ENCODE data around the gene ABCC4. TPM values are rescaled to one million over a fixed set of nuclear protein-coding genes. Genes with fewer than 3 reads are reported as not detected.

ABCC4 gene
- total and polyA plus RNA-seq, 9 of the 15 experiments (the other 6 are each of a cell fraction or from before 2014, with no cell fraction given), result 9.4 to 46.1 (median 25.4) TPM

DNA sequence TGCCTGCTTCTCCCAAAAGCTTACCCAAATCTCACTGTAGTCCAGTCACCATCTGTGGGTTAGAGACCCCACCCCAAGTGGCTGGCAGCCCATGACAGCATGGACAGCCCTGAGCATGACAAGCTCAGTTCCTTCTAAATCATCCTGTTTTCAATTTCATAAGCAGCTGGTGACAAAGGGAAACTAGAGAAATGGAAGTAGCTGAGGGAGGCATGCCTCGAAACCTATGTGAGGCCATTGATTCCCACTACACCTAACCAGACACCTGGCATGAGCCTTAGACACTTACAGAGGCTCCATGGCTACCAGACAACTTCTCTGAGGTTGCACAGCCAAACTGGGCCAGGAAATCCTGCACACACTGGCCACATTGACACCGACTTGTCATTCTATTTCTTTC, 56.2 kb downstream of the ABCC4 start:
- Histone ChIP-seq H3K79me2 (ENCODE audit: control insufficient read depth, insufficient read depth, low read length) (peaks cover 45% of the 10 kb centered on the region), H3K4me2 (ENCODE audit: insufficient read depth, low read length) (no peak overlapping the region), H4K20me1 (replicated peaks; ENCODE audit: control insufficient read depth, insufficient read depth, low read length) (0 out of 2 replicates have a peak, but pooled peaks cover 4% of the 10 kb centered on the region), H3K36me3 (ENCODE audit: control insufficient read depth, insufficient read depth, low read length) (peaks cover 35% of the 10 kb centered on the region; the same call in 2 of the 3 replicates), H3K27me3 (ENCODE audit: control insufficient read depth in 2 of 2, insufficient read depth in 2 of 2, low read length in 2 of 2) (no peaks in the 10 kb centered on the region), H2AFZ (ENCODE audit: low read depth, low read length) (no peak overlapping the region), H3K27ac (ENCODE audit: extremely low read depth, low read depth, low read length) (no peak overlapping the region; the same call in 2 of the 3 replicates), H3K9me3 (replicated peaks; ENCODE audit: control insufficient read depth, insufficient read depth, low read depth, low read length) (no peaks in the 10 kb centered on the region), H3K9me1 (ENCODE audit: control insufficient read depth, insufficient read depth, low read length) (no peaks in the 10 kb centered on the region), H3K9ac (ENCODE audit: insufficient read depth in 1 of 2, low read depth in 2 of 2, low read length in 2 of 2) (no peak overlapping the region), H3K4me1 (replicated peaks in 1 of 2; ENCODE audit: control insufficient read depth in 2 of 2, insufficient read depth in 2 of 2, low read length in 2 of 2) (peaks cover 21 to 42% of the 10 kb centered on the region in 2 experiments), H3K4me3 (no peak overlapping the region)
- no peak for FAIRE-seq
- DNase-seq (ENCODE audit: extremely low read depth in 1 of 4, low spot score in 3 of 4), result no peak
- intact Hi-C loops (cut with micrococcal nuclease), result no loop called here
- in situ Hi-C loops (cut with MboI), result no loop called here
- ChIA-PET CTCF (ENCODE audit: low intra/inter-chr PET ratio) (no interaction called here), POLR2A (interaction anchor here (0.9 kb wide), 1 partner anchor 12 kb away, joined by 5 read pairs; no protein-coding TSS in a partner anchor)
- BruUV-seq (replicated peaks), result no TSS peak
- no peak for ATAC-seq
- WGBS (ENCODE audit: insufficient coverage, low coverage, missing lambda C conversion rate), result 86% methylated on average over 2 of the region's 2 CpGs
- TF ChIP-seq POLR3G (IDR thresholded peaks at IDR 0.05; ENCODE audit: extremely low read depth, insufficient read length, insufficient replicate concordance) (no peak), ZKSCAN3 (CRISPR knock-in tag; IDR thresholded peaks at IDR 0.05) (no peak), LEF1 (IDR thresholded peaks at IDR 0.05) (no peak), MECOM (CRISPR knock-in tag; IDR thresholded peaks at IDR 0.05) (no peak), ZFX (CRISPR knock-in tag; IDR thresholded peaks at IDR 0.05) (no peak), IFI16 (CRISPR knock-in tag; IDR thresholded peaks at IDR 0.05) (no peak), RCOR1 (IDR thresholded peaks at IDR 0.05; ENCODE audit: borderline replicate concordance in 1 of 2, low read depth in 2 of 2, low read length in 2 of 2) (no peak), ZNF699 (CRISPR knock-in tag; IDR thresholded peaks at IDR 0.05; ENCODE audit: insufficient replicate concordance) (no peak), HMG20A (CRISPR knock-in tag; conservative IDR thresholded peaks at IDR 0.05) (no peak), MCM2 (IDR thresholded peaks at IDR 0.05; ENCODE audit: low read depth) (no peak), KAT7 (CRISPR knock-in tag; IDR thresholded peaks at IDR 0.05; ENCODE audit: borderline replicate concordance) (no peak)
- TF ChIP-seq, protein P1, sequence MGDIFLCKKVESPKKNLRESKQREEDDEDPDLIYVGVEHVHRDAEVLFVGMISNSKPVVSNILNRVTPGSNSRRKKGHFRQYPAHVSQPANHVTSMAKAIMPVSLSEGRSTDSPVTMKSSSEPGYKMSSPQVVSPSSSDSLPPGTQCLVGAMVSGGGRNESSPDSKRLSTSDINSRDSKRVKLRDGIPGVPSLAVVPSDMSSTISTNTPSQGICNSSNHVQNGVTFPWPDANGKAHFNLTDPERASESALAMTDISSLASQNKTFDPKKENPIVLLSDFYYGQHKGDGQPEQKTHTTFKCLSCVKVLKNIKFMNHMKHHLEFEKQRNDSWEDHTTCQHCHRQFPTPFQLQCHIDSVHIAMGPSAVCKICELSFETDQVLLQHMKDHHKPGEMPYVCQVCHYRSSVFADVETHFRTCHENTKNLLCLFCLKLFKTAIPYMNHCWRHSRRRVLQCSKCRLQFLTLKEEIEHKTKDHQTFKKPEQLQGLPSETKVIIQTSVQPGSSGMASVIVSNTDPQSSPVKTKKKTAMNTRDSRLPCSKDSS (IDR thresholded peaks at IDR 0.05; ENCODE audit: low read depth, partially characterized antibody), result no peak
- TF ChIP-seq, protein P2, sequence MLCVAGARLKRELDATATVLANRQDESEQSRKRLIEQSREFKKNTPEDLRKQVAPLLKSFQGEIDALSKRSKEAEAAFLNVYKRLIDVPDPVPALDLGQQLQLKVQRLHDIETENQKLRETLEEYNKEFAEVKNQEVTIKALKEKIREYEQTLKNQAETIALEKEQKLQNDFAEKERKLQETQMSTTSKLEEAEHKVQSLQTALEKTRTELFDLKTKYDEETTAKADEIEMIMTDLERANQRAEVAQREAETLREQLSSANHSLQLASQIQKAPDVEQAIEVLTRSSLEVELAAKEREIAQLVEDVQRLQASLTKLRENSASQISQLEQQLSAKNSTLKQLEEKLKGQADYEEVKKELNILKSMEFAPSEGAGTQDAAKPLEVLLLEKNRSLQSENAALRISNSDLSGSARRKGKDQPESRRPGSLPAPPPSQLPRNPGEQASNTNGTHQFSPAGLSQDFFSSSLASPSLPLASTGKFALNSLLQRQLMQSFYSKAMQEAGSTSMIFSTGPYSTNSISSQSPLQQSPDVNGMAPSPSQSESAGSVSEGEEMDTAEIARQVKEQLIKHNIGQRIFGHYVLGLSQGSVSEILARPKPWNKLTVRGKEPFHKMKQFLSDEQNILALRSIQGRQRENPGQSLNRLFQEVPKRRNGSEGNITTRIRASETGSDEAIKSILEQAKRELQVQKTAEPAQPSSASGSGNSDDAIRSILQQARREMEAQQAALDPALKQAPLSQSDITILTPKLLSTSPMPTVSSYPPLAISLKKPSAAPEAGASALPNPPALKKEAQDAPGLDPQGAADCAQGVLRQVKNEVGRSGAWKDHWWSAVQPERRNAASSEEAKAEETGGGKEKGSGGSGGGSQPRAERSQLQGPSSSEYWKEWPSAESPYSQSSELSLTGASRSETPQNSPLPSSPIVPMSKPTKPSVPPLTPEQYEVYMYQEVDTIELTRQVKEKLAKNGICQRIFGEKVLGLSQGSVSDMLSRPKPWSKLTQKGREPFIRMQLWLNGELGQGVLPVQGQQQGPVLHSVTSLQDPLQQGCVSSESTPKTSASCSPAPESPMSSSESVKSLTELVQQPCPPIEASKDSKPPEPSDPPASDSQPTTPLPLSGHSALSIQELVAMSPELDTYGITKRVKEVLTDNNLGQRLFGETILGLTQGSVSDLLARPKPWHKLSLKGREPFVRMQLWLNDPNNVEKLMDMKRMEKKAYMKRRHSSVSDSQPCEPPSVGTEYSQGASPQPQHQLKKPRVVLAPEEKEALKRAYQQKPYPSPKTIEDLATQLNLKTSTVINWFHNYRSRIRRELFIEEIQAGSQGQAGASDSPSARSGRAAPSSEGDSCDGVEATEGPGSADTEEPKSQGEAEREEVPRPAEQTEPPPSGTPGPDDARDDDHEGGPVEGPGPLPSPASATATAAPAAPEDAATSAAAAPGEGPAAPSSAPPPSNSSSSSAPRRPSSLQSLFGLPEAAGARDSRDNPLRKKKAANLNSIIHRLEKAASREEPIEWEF (CRISPR knock-in tag; IDR thresholded peaks at IDR 0.05), result no peak
- TF ChIP-seq, protein P3, sequence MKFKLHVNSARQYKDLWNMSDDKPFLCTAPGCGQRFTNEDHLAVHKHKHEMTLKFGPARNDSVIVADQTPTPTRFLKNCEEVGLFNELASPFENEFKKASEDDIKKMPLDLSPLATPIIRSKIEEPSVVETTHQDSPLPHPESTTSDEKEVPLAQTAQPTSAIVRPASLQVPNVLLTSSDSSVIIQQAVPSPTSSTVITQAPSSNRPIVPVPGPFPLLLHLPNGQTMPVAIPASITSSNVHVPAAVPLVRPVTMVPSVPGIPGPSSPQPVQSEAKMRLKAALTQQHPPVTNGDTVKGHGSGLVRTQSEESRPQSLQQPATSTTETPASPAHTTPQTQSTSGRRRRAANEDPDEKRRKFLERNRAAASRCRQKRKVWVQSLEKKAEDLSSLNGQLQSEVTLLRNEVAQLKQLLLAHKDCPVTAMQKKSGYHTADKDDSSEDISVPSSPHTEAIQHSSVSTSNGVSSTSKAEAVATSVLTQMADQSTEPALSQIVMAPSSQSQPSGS (CRISPR knock-in tag; IDR thresholded peaks at IDR 0.05), result no peak

Data from K562 (cell line).